Fibroblast of skin of right quadriceps (primary cell): ENCODE data around the gene PINK1.
A peak's percentile ranks its signal among the peaks of the same experiment; 100 is the strongest.
"Not testable (repeated sequence)": the region's sequence is repeated elsewhere in the genome, so short reads cannot be mapped to it uniquely, and the experiment has no call there.

Source experiments
- DNase-seq: peaks from one replicate; pipeline ENCODE4 v3.0.0-alpha.2; 2013

The PINK1 gene

DNA sequence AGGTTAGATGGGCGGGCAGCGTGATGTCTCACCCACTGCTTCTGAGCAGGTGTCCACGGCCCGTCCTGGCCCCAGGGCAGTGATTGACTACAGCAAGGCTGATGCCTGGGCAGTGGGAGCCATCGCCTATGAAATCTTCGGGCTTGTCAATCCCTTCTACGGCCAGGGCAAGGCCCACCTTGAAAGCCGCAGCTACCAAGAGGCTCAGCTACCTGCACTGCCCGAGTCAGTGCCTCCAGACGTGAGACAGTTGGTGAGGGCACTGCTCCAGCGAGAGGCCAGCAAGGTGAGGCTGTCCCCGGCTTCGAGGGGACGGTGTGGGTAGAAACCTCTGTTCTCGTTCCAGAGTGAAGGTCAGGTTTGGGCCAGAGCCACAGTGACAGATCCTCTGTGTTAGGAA, 15.7 kb downstream of the PINK1 start:
- no peak for DNase-seq

DNA sequence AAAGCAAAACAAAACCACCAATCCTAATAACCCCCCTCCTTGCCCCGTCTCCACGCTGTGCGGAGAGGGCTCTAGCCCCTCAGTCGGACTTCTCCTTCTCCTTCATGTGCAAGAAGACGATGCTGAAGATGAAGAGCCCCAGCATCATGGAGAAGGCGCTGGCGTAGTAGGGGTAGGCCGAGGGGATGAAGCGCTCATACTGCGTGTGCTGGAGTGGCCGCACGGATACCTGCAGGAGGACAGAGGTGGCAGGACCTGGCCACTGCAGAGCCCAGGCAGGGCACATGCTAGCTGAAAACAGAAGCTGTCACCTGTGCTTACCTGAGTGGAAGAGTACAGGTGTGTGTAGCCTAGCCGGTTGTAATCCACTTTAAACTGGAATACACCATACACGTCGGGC, 19.0 kb downstream of the PINK1 start:
- no peak for DNase-seq

DNA sequence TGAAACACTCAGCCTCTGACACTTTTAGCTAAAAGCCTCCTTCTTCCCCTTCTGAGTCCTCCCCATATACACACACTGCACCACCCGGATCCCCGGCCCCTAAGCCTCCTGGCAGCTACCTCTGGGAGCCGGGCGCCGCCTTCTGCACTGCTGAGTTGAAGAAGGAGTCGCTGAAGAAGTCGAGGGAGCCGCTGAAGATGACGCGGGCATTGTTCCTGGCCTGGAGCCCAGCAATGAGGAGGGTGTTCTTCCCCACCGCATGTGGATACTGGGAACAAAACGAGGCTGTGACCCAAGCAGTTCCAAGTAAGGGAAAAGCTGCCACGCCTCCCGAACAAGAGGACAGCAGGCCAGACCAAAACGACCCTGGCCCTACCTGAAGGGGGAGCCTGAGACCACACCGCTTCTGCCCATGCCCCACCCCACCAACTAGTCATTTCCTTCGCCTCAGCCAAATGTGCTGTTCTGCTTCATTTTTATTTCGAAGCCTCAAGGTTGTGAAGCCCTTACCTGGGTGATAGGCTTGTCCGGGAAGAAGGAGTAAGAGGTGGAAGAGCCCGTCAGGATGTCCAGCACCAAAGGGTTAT, 20.9 kb downstream of the PINK1 start:
- DNase-seq: no peak

DNA sequence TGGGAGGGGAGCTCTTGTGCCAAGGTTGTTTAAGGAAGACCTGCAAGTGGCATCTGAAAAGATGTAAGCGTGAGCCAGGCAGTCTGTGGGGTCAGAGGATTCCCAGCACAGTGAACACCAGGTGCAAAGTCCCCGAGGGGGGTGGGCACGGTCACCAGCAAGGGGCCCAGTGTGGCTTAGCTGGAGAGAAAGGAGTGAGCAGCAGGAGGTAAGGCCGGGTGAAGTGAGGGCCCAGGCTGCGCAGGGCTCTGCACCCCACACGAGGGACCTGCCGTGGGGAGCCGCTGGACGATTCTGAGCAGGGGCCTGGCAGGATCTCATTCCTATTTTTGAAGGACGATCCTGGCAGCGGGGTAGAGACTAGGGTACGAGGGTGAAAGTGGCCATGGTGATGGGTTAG, 23.8 kb downstream of the PINK1 start:
- no peak for DNase-seq

- DNase-seq: no peak
Measured at GRCh38 chr1:20658166-20658915, 25.1 kb downstream of the PINK1 start.

- no peak for DNase-seq
Measured at GRCh38 chr1:20660363-20660762, 27.1 kb downstream of the PINK1 start.

DNA sequence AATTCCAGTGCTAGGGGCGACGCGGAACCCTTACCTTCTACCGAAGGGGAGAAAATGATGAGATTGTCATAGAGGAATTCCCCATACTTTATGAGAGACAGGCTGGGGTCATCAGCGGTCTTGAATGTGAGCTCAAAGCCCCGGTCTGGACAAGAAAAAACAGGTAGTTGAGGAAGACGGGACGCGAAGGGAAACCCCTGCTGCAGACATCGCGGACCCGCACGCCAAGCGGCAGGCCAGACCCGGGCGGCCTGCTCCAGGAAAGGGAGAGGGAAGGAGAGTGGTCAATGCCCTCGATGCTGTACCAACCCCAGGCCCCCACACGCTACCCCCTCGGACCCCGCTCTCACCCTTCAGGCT, 27.6 kb downstream of the PINK1 start:
- DNase-seq: no peak

- peak; percentile 98 for DNase-seq
Measured at GRCh38 chr1:20661207-20662109, 28.2 kb downstream of the PINK1 start, which contains the start of gene DDOST. DDOST (minus strand) TSS chr1:20661369; CDS start chr1:20661350, 19 bp downstream.

GRCh38 chr1:20662110-20662475, 28.8 kb downstream of the PINK1 start:
- no peak for DNase-seq

- no peak for DNase-seq
Measured at GRCh38 chr1:20663365-20663764, 30.1 kb downstream of the PINK1 start.

- DNase-seq: no peak
Measured at GRCh38 chr1:20663969-20664715, 30.9 kb downstream of the PINK1 start.

- no peak for DNase-seq
Measured at GRCh38 chr1:20665726-20666125, 32.5 kb downstream of the PINK1 start.

DNA sequence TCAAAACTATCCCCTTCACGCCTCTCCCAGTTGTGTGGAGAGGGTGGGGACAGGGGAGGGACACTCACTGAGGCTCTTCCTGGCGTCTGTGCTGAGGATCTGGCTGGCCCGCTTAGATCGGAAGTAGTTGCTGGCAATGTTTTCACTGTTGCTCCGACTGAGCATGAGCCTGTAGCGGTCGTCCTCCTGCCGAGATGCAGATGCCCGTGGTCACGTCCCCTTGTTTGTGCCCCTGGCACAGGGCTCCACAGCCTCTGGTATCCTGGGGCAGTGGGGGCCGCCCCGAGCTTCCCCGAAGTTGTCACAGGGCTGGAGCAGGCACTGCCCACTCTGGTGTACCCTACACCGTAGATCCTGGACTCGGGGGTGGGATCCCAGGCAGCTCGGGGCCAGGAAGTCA, 32.9 kb downstream of the PINK1 start:
- DNase-seq: no peak

GRCh38 chr1:20666804-20667203, 33.5 kb downstream of the PINK1 start:
- peak; percentile 21 for DNase-seq

- no peak for DNase-seq
Measured at GRCh38 chr1:20668581-20668980, 35.3 kb downstream of the PINK1 start.

DNA sequence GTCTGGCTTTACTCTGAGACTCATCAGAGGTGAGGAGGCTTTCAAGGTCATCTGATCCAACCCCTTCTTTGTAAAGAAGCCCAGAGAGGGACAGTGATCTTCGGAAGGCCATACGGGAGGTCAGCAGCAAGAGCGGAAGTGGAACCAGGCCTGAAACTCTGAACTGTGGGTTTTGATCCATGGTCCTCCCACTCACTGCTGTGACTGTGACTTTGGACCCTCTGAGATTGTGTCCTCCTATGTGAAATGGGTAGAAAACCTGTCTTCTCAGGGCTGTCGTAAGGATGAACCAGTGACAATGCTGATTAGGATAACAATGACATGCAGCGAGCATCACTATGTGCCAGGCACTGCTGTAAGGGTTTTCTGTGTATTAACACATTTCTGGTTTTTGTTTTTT, 37.7 kb downstream of the PINK1 start:
- no peak for DNase-seq

- no peak for DNase-seq
Measured at GRCh38 chr1:20672265-20672632, 39.0 kb downstream of the PINK1 start.

GRCh38 chr1:20673626-20674025, 40.4 kb downstream of the PINK1 start:
- DNase-seq: not testable (repeated sequence)

DNA sequence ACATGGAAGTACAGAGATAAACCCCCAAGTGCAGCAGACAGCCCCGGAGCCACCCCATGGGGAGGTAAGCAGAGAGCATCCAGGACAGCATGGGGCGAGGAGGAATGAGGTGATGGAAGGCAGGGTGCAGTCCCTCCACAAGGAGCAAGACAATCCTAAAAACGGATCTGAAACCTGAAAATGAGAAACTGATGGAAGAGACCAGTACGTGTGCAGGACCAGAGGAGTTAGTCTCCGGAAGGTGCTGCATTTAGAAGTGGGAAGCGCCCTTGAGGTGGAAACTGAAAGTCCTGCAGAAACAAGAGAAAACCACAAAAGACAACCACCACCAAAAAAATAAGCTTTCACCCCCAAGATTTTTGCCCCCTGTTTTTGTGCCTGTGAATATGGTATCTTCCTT, 45.3 kb downstream of the PINK1 start:
- no peak for DNase-seq

DNA sequence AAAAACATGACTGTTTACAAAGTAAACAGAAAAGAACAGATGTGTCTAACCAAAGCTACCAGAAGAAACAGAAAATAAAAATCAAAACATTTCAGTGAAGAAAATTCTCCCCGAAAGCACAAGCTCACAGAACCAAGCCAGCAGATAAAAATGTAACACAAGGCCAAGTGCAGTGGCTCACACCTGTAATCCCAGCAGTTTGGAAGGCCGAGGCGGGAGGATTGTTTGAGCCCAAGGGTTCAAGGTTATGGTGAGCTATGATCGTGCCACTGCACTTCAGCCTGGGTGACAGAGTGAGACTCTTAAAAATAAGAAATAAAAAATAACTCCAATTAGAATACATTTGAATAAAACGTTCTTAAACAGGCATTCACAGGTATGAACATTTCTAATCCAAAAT, 47.0 kb downstream of the PINK1 start:
- DNase-seq: no peak

- DNase-seq: no peak
Measured at GRCh38 chr1:20681999-20682398, 48.7 kb downstream of the PINK1 start.

DNA sequence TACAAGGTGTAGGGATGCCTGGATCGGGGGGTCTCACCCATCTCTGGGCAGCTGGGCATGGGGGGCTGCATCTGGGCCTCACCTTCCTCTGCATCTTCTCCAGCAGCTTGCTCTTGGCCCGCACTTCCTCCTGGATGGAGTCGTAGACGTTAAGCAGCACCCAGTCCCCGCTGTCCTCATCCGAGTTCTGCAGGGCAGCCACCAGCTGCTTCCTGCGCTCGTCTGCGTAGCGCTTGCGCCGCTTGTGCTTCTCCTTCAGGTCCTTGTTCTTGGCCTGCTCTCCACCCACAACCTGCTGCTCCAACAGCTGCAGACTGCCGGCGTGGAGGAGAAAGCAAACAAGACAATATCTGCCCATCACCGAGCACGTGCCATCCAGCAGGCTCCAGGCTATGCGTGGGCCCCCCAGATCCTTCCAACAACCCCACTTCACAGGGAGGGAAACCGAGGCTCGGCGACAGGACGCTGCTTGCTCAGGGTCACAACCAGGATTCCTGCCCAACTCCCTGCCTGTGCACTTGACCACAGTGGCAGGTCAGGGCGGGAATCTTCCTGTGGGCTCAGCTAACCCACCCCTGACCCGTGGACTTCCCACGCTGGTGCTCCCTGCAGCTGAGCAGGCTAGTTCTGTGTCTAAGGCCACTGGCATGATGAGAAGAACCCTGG, 49.4 kb downstream of the PINK1 start:
- DNase-seq: no peak

DNA sequence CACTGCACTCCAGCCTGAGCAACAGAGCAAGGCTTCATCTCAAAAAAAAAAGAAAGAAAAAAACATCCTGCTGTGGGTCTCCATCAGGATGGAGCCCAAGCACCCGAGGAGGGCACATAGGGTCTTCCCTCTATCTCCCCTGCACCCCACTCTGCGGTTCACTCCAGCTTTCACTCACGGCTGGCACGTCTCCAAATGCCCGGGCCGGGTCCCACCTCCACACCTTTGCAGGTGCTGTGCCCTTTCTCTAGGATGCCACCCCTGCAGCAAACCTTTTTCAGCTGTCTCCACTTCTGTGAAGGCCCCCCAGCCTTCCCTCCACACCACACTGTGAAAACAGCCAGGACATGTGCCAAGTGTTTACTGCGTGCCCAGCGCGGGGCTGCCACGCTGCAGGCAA, 50.4 kb downstream of the PINK1 start:
- no peak for DNase-seq
